GM13977 (cell line): ENCODE measurements around the gene NSRP1.

Experiments
- DNase-seq: peaks from one replicate; pipeline ENCODE4 v3.0.0; 2012; ENCODE audit warnings: low spot score
- in situ Hi-C: fragments of 300-500 bp; cut with MboI; formaldehyde crosslinking; loops from one replicate; pipeline ENCODE4 v1.12.0; 2022; ENCODE audit warnings: low sequenced_read_pairs, low pct_unique_long_range_greater_than_20kb, mixed read lengths, inconsistent platforms; ENCODE audit not compliant: unreplicated experiment
- TF ChIP-seq, protein P1 (sequence below): IDR thresholded peaks from 2 replicates; pipeline ENCODE4 v1.5.1; 2012; ENCODE audit warnings: mild to moderate bottlenecking, control low read depth; ENCODE audit not compliant: insufficient read depth; ENCODE audit errors: extremely low read depth, missing control alignments

NSRP1 gene

DNA sequence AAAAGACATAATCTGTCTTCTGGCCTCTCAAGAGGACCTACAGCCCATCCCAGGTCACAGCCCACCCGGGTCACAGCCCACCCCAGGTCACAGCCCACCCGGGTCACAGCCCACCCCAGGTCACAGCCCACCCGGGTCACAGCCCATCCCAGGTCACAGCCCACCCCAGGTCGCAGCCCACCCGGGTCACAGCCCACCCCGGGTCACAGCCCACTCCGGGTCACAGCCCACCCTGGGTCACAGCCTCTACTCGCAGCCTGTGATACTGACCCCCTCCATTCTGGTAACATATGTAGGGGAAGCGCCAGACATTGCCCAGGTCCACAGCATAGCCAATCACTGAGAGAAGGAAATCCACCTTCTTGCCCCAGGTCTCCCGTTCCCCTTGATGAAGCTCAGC is 104.7 kb downstream of the NSRP1 start:
- no peak for DNase-seq
- in situ Hi-C loops = no loop called here
- TF ChIP-seq, protein P1, sequence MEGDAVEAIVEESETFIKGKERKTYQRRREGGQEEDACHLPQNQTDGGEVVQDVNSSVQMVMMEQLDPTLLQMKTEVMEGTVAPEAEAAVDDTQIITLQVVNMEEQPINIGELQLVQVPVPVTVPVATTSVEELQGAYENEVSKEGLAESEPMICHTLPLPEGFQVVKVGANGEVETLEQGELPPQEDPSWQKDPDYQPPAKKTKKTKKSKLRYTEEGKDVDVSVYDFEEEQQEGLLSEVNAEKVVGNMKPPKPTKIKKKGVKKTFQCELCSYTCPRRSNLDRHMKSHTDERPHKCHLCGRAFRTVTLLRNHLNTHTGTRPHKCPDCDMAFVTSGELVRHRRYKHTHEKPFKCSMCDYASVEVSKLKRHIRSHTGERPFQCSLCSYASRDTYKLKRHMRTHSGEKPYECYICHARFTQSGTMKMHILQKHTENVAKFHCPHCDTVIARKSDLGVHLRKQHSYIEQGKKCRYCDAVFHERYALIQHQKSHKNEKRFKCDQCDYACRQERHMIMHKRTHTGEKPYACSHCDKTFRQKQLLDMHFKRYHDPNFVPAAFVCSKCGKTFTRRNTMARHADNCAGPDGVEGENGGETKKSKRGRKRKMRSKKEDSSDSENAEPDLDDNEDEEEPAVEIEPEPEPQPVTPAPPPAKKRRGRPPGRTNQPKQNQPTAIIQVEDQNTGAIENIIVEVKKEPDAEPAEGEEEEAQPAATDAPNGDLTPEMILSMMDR = no peak

DNA sequence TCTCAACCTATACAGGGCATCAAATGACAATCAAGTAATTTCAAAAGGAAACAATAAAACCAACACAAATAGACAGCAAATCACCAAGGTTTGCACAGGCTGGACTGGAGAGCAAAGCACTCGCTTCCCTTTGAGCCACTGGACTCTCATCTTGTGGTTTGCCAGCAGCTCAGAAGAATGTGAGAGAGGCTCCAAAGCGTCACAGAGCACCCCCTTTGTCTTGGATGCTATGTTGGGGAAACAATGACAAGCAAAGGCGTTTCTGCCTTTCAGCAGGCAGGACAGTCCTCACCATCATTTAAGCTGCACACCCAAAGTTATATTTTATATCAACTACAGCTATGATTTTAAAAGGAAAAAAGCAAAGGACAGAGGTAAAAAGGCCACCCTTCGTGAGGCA is 105.6 kb downstream of the NSRP1 start:
- in situ Hi-C loops = no loop called here
- no peak for DNase-seq
- TF ChIP-seq, protein P1 = no peak

DNA sequence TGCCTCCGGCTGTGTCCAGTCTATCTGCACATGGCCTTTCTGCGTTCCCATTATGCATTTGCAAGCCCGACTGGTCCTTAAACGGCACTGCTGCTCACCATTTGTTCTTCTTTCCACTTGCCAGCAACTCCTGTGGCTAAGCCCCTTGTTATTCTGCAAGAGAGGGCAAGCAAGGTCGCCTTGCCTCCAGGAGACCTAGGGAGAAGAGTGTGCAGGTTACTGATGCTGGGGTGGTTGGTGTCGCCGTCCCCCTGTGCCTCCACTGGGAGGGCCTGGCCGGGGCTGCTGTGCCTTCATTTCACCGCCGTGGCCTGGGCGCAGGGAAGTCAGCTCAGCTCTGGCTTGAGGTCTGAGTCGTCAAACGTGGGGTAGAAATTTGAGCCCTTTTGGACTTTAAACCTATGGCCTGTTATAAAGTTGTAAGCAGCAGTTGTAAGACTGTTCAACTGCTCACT is 106.1 kb downstream of the NSRP1 start:
- DNase-seq = no peak
- TF ChIP-seq, protein P1 = no peak
- in situ Hi-C loops = no loop called here

DNA sequence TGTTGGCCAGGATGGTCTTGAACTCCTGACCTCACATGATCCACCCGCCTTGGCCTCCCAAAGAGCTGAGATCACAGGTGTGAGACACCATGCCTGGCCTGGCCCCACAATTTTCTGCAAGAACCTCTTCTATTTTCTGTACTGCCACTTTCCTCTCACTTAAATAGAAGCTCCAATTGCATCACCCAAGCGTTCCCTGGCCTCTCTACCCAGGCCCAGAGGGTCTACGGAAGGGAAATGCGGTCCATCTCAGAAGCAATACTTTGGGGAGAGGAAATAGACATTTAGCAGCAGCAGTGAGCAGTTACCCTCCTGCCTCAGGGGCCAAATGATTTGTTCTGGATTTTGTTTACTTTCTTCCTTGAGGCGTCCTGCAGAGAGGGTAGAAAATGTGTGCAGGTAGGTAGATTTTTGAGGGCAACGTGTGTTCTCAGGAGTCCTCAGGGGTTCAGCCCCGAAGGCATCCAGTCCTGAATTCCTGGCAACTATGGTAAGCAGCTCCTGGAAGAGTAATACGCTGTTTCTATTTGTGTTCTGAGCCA is 107.9 kb downstream of the NSRP1 start:
- in situ Hi-C loops = no loop called here
- DNase-seq = no peak
- TF ChIP-seq, protein P1 = no peak

DNA sequence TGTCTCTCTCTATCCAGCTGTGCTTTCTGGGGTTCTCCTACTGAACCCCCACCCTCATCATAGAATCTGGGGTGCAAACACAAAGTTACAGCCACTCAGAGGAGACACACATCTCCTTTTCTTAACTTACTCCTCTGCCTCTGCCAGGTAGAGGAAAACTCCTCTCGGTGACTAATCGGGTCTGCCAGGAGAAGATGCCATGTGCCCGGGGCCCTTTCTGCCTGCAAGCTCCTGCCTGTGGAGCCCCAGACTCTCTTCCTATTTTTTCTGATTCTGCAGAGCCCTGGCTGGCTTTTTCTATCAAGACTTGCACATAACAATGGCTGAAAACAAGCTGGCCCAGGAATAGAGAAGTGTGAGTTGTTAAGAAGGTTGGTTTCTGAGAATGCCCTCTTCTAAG is 108.5 kb downstream of the NSRP1 start:
- TF ChIP-seq, protein P1 = no peak
- in situ Hi-C loops = no loop called here
- no peak for DNase-seq

DNA sequence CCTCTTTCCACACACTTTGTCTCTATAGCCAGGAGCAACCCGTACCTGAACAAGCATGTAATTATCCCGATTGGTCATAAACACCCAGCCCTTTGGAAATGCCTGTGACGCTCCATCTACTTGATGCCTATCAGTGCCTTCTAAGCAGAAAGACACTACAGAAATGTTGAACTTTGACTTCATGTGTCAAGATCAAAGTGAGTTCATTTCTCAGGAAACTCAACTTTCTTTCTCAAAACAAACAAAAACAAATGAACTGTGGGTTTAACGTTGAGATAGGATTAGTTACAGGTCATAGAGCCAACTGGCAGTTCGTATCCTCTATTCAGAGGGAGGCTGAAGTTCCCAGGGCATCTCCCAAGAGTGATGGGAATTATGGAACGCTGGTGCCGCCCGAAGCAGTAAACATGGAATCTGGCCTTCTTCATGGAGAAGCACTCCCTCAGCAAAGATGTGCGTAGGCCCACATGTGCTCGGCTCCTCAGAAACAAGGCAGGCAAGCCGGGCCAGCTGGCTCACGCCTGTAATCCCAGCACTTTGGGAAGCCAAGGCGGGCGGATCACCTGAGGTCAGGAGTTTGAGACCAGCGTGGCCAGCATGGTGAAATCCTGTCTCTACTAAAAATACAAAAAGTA is 109.4 kb downstream of the NSRP1 start:
- in situ Hi-C loops = no loop called here
- TF ChIP-seq, protein P1 = no peak
- DNase-seq = no peak

DNA sequence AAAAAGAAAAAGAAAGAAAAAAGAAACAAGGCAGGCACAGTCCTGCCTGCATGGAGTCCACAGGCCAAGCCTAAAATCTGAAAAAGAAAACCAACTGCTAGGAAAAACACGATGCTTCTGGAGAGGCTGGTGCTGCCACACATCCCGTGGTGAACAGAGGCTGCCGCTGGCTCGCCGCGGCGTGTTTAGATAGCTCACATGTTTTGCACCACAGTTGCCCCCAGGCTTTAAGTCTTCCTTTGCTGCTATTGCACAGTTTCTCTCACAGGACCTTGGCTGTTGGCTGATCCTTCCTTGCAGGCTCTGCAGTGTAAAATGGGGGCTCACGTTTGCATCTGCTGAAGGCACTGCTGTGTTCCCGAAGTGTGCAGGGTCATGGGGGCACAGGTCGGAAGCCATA is 110.3 kb downstream of the NSRP1 start:
- in situ Hi-C loops = no loop called here
- TF ChIP-seq, protein P1 = no peak

More for the DNA sequence above, 110.3 kb downstream of the NSRP1 start:
- DNase-seq = no peak
